Measurements from ENCODE around the gene TMEM232. TPM values are rescaled to one million over a fixed set of nuclear protein-coding genes. Genes with fewer than 3 reads are reported as not detected.

The TMEM232 gene
- total and polyA plus RNA-seq, 9 of the 15 experiments (the other 6 are each of a cell fraction or from before 2014, with no cell fraction given) = 0.09 to 2.2 (median 0.41) TPM

GRCh38 chr5:110726249-110727024 is at the start of gene TMEM232 (continued):
- TF ChIP-seq PURB (CRISPR knock-in tag; IDR thresholded peaks at IDR 0.05; ENCODE audit: low read depth) = no peak
- TF ChIP-seq, protein P1, sequence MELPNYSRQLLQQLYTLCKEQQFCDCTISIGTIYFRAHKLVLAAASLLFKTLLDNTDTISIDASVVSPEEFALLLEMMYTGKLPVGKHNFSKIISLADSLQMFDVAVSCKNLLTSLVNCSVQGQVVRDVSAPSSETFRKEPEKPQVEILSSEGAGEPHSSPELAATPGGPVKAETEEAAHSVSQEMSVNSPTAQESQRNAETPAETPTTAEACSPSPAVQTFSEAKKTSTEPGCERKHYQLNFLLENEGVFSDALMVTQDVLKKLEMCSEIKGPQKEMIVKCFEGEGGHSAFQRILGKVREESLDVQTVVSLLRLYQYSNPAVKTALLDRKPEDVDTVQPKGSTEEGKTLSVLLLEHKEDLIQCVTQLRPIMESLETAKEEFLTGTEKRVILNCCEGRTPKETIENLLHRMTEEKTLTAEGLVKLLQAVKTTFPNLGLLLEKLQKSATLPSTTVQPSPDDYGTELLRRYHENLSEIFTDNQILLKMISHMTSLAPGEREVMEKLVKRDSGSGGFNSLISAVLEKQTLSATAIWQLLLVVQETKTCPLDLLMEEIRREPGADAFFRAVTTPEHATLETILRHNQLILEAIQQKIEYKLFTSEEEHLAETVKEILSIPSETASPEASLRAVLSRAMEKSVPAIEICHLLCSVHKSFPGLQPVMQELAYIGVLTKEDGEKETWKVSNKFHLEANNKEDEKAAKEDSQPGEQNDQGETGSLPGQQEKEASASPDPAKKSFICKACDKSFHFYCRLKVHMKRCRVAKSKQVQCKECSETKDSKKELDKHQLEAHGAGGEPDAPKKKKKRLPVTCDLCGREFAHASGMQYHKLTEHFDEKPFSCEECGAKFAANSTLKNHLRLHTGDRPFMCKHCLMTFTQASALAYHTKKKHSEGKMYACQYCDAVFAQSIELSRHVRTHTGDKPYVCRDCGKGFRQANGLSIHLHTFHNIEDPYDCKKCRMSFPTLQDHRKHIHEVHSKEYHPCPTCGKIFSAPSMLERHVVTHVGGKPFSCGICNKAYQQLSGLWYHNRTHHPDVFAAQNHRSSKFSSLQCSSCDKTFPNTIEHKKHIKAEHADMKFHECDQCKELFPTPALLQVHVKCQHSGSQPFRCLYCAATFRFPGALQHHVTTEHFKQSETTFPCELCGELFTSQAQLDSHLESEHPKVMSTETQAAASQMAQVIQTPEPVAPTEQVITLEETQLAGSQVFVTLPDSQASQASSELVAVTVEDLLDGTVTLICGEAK (IDR thresholded peaks at IDR 0.05) = no peak; the same call in 1 of the 2 replicates
- TF ChIP-seq, protein P1 (CRISPR knock-in tag; IDR thresholded peaks at IDR 0.05) = no peak
- peak; percentile 98 for TF ChIP-seq CREM (IDR thresholded peaks at IDR 0.05; ENCODE audit: low read depth)
- TF ChIP-seq POLR3G (IDR thresholded peaks at IDR 0.05; ENCODE audit: extremely low read depth, insufficient read length, insufficient replicate concordance) = no peak
- TF ChIP-seq, protein P2, sequence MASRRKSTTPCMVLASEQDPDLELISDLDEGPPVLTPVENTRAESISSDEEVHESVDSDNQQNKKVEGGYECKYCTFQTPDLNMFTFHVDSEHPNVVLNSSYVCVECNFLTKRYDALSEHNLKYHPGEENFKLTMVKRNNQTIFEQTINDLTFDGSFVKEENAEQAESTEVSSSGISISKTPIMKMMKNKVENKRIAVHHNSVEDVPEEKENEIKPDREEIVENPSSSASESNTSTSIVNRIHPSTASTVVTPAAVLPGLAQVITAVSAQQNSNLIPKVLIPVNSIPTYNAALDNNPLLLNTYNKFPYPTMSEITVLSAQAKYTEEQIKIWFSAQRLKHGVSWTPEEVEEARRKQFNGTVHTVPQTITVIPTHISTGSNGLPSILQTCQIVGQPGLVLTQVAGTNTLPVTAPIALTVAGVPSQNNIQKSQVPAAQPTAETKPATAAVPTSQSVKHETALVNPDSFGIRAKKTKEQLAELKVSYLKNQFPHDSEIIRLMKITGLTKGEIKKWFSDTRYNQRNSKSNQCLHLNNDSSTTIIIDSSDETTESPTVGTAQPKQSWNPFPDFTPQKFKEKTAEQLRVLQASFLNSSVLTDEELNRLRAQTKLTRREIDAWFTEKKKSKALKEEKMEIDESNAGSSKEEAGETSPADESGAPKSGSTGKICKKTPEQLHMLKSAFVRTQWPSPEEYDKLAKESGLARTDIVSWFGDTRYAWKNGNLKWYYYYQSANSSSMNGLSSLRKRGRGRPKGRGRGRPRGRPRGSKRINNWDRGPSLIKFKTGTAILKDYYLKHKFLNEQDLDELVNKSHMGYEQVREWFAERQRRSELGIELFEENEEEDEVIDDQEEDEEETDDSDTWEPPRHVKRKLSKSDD (conservative IDR thresholded peaks at IDR 0.05; ENCODE audit: low read length) = no peak
- TF ChIP-seq TAF1 (IDR thresholded peaks at IDR 0.05; ENCODE audit: control insufficient read depth, extremely low read depth, insufficient read depth, low read length, severe bottlenecking) = no peak
- no peak for TF ChIP-seq YBX1 (IDR thresholded peaks at IDR 0.05)
- TF ChIP-seq, protein P3, sequence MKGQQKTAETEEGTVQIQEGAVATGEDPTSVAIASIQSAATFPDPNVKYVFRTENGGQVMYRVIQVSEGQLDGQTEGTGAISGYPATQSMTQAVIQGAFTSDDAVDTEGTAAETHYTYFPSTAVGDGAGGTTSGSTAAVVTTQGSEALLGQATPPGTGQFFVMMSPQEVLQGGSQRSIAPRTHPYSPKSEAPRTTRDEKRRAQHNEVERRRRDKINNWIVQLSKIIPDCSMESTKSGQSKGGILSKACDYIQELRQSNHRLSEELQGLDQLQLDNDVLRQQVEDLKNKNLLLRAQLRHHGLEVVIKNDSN (CRISPR knock-in tag; IDR thresholded peaks at IDR 0.05) = peak; percentile 94
- no peak for TF ChIP-seq ZNF311 (CRISPR knock-in tag; IDR thresholded peaks at IDR 0.05)
- no peak for TF ChIP-seq ZBTB1 (CRISPR knock-in tag; IDR thresholded peaks at IDR 0.05; ENCODE audit: borderline replicate concordance, low read depth)
